Esophagus squamous epithelium (tissue), 4 donors: ENCODE measurements around the gene RNPEPL1.

Experiments
- CTCF ChIP-seq, 6 experiments: fragments of 450-650 bp in 4 of 6; fragments of 200-600 bp in 2 of 6; sonication (generic) in 2 of 6; IDR thresholded peaks; one replicate each; pipeline ENCODE4 v1.5.1; 2016 to 2019; ENCODE audit warnings: antibody characterized with exemption in 6 of 6, mild to moderate bottlenecking in 4 of 6, moderate library complexity in 4 of 6
- POLR2A ChIP-seq, 4 donors: fragments of 450-650 bp; IDR thresholded peaks; one replicate each; pipeline ENCODE4 v1.6.1; 2017; ENCODE audit warnings: antibody characterized with exemption in 4 of 4, mild to moderate bottlenecking in 4 of 4, moderate library complexity in 3 of 4

- no peak for TF ChIP-seq CTCF (IDR thresholded peaks at IDR 0.05)
- no peak for TF ChIP-seq POLR2A (IDR thresholded peaks at IDR 0.05)
These were observed 10.2 kb downstream of the RNPEPL1 start for GRCh38 chr2:240578488-240578887.
